Esophagus muscularis mucosa (tissue), 4 donors: ENCODE data around the gene MDK. TPM values are rescaled to one million over a fixed set of nuclear protein-coding genes. Genes with fewer than 3 reads are reported as not detected.

Experiments
- DNase-seq: peaks from one replicate; pipeline ENCODE4 v3.0.0-alpha.2; 2017; ENCODE audit errors: extremely low spot score
- H3K27ac ChIP-seq, 4 donors: fragments of 200-600 bp; sonication (generic); replicated peaks in 1 of 4; 1 replicate in 3 of 4; 2 replicates in 1 of 4; pipeline ENCODE4 v1.5.1; 2016 to 2019; ENCODE audit warnings: mild to moderate bottlenecking in 1 of 4
- H3K27me3 ChIP-seq, 4 donors: fragments of 200-600 bp; sonication (generic); one replicate each; pipeline versions ENCODE4 v1.5.1 to v1.6.0; 2016 to 2019
- H3K36me3 ChIP-seq, 4 donors: fragments of 200-600 bp; sonication (generic); one replicate each; pipeline ENCODE4 v1.5.1; 2016 to 2019
- H3K4me1 ChIP-seq, 4 donors: fragments of 200-600 bp; sonication (generic); one replicate each; pipeline ENCODE4 v1.5.1; 2016 to 2019
- H3K4me3 ChIP-seq, 4 donors: fragments of 200-600 bp; sonication (generic); 1 replicate in 2 of 4; 2 replicates in 2 of 4; pipeline ENCODE4 v1.5.1; 2016 to 2019; ENCODE audit warnings: mild to moderate bottlenecking in 4 of 4, moderate library complexity in 1 of 4
- H3K9me3 ChIP-seq, 4 donors: fragments of 200-600 bp; sonication (generic); 1 replicate in 3 of 4; 2 replicates in 1 of 4; pipeline ENCODE4 v1.5.1; 2016 to 2019
- CTCF ChIP-seq, 3 experiments: fragments of 200-600 bp in 2 of 3; fragments of 450-650 bp in 1 of 3; sonication (generic) in 2 of 3; IDR thresholded peaks; one replicate each; pipeline ENCODE4 v1.5.1; 2017 to 2019; ENCODE audit warnings: antibody characterized with exemption in 3 of 3, mild to moderate bottlenecking in 2 of 3, moderate library complexity in 1 of 3
- EP300 ChIP-seq: sonication (generic); formaldehyde crosslinking; IDR thresholded peaks from one replicate; pipeline ENCODE4 v1.6.1; 2017; ENCODE audit warnings: antibody characterized with exemption
- POLR2A ChIP-seq: fragments of 450-650 bp; IDR thresholded peaks from one replicate; pipeline ENCODE4 v1.6.1; 2017; ENCODE audit warnings: antibody characterized with exemption, moderate library complexity, mild to moderate bottlenecking, low read depth
- POLR2AphosphoS5 ChIP-seq, 2 donors: sonication (generic); formaldehyde crosslinking; IDR thresholded peaks; one replicate each; pipeline ENCODE4 v1.6.1; 2017; ENCODE audit warnings: antibody characterized with exemption in 2 of 2
- intact Hi-C: fragments of 100-400 bp; cut with DNase I; formaldehyde crosslinking; loops from one replicate; pipeline ENCODE4 v1.15.1; 2023
- small RNA-seq, 3 donors: library from RNA; depleted of rRNA; stranded (forward); fragments of <200 nt; gene quantifications; one replicate each; pipeline ENCODE3, GENCODE V24; 2016
- total RNA-seq, 4 donors: library from RNA; depleted of rRNA; stranded (reverse); fragments of >200 nt; gene quantifications; one replicate each; pipeline versions ENCODE4 v1.1.0 to v1.2.1, GENCODE V29; 2016

Gene MDK
- total RNA-seq, 4 donors from 2014 or later: 1.2 to 12.8 (median 11.8) TPM

DNA sequence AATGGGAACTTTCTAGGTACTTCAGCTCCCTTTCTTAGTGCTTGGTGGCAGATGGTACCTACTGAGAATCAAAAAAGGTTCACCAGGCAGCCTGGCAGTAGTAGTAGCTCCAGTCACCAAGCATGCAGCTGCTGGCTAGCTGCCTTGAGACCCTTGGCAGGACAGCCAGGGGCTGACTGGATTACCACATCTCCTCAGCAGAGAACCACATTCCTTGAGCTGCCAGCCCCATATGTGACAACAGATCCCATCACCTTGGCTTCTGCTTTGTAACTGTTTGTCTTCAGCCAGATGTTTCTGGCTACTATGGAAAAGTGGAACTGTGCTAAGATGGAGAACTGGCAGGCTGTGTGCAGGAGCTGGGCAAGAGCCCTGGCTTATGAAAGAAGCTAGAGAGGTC, 49.7 kb downstream of the MDK start:
- Histone ChIP-seq H3K4me1 (peaks cover 0 to 6% (median 0%) of the 10 kb centered on the region in 4 donors), H3K27ac (no peak overlapping the region), H3K27me3 (no peaks in the 10 kb centered on the region), H3K4me3 (no peak overlapping the region), H3K9me3 (no peaks in the 10 kb centered on the region), H3K36me3 (peaks cover 14 to 79% (median 59%) of the 10 kb centered on the region in 4 donors)
- intact Hi-C loops: no loop called here
- TF ChIP-seq POLR2A (no peak), CTCF (IDR thresholded peaks at IDR 0.05) (no peak), POLR2AphosphoS5 (IDR thresholded peaks at IDR 0.05) (no peak), EP300 (no peak)
- DNase-seq: no peak

Small RNA genes within 50 kb of the gene (small RNA-seq; reads per million reads assigned to genes)
- 0 to 0.19 (median 0.08) reads per million in 3 donors for gene MIR4688

Other genes with a start within 250 kb of the MDK start
- 1 to 10 TPM; 1.3 to 8.7 (median 3.7) TPM for gene CREB3L1, start 104.0 kb upstream of the MDK start, total RNA-seq
- 10 to 100 TPM; 39.4 to 85.8 (median 55.4) TPM for gene DGKZ, start 34.2 kb upstream of the MDK start, total RNA-seq
- gene CHRM4, start 10.1 kb downstream of the MDK start, total RNA-seq: 1 to 10 TPM in 2 of 4 donors, under 1 TPM in 2; 0.34 to 1.5 (median 1.0) TPM
- gene AMBRA1, start 212.4 kb downstream of the MDK start, total RNA-seq: 10 to 100 TPM; 20.0 to 28.9 (median 26.0) TPM
- 1 to 10 TPM; 2.5 to 3.3 (median 3.0) TPM for gene HARBI1, start 235.6 kb downstream of the MDK start, total RNA-seq
- 10 to 100 TPM; 68.7 to 74.3 (median 72.1) TPM for gene ATG13, start 235.9 kb downstream of the MDK start, total RNA-seq